WTC11 (cell line): Measurements from ENCODE around the gene TTL. TPM values are rescaled to one million over a fixed set of nuclear protein-coding genes. Genes with fewer than 3 reads are reported as not detected.
A peak's percentile ranks its signal among the peaks of the same experiment; 100 is the strongest.

ENCODE experiments used
- ESRRA ChIP-seq: sonication (generic); formaldehyde crosslinking; IDR thresholded peaks from 2 replicates; pipeline ENCODE4 v1.8.1; 2022; ENCODE audit warnings: mild to moderate bottlenecking, missing genetic modification reagents, borderline replicate concordance
- ETV6 ChIP-seq: sonication (generic); formaldehyde crosslinking; IDR thresholded peaks from 2 replicates; pipeline ENCODE4 v1.8.1; 2022; ENCODE audit warnings: mild to moderate bottlenecking, missing genetic modification reagents
- FOXP1 ChIP-seq: sonication (generic); formaldehyde crosslinking; IDR thresholded peaks from 2 replicates; pipeline ENCODE4 v1.8.0; 2022; ENCODE audit warnings: missing genetic modification reagents, mild to moderate bottlenecking, moderate library complexity, borderline replicate concordance
- JUN ChIP-seq: sonication (generic); formaldehyde crosslinking; IDR thresholded peaks from 2 replicates; pipeline ENCODE4 v1.8.0; 2023; ENCODE audit warnings: mild to moderate bottlenecking, missing genetic modification reagents
- MXD4 ChIP-seq: fragments of 250-450 bp; sonication (Bioruptor Pico); IDR thresholded peaks from 2 replicates; pipeline ENCODE4 v1.8.0; 2021; ENCODE audit warnings: mild to moderate bottlenecking, moderate library complexity, borderline replicate concordance
- NR3C1 ChIP-seq: sonication (generic); formaldehyde crosslinking; conservative IDR thresholded peaks from 2 replicates; pipeline ENCODE4 v1.8.1; 2023; ENCODE audit warnings: low read depth, mild to moderate bottlenecking, missing genetic modification reagents
- RORB ChIP-seq: fragments of 250-450 bp; sonication (Bioruptor Pico); IDR thresholded peaks from 2 replicates; pipeline ENCODE4 v1.9.0; 2021; ENCODE audit warnings: mild to moderate bottlenecking
- SP1 ChIP-seq: sonication (generic); formaldehyde crosslinking; conservative IDR thresholded peaks from 2 replicates; pipeline ENCODE4 v1.8.1; 2022; ENCODE audit warnings: missing genetic modification reagents
- TEAD4 ChIP-seq: sonication (generic); formaldehyde crosslinking; IDR thresholded peaks from 2 replicates; pipeline ENCODE4 v1.8.0; 2022; ENCODE audit warnings: mild to moderate bottlenecking, missing genetic modification reagents
- ZBTB21 ChIP-seq: sonication (generic); formaldehyde crosslinking; IDR thresholded peaks from 2 replicates; pipeline ENCODE4 v1.8.1; 2023; ENCODE audit warnings: mild to moderate bottlenecking, missing genetic modification reagents, borderline replicate concordance
- ZNF219 ChIP-seq: sonication (generic); formaldehyde crosslinking; IDR thresholded peaks from 2 replicates; pipeline ENCODE4 v1.8.0; 2023; ENCODE audit warnings: missing genetic modification reagents, mild to moderate bottlenecking, borderline replicate concordance
- ZNF232 ChIP-seq: sonication (generic); formaldehyde crosslinking; IDR thresholded peaks from 2 replicates; pipeline ENCODE4 v1.8.0; 2022; ENCODE audit warnings: mild to moderate bottlenecking, missing genetic modification reagents
- ZNF263 ChIP-seq: sonication (generic); formaldehyde crosslinking; IDR thresholded peaks from 2 replicates; pipeline ENCODE4 v1.8.1; 2022; ENCODE audit warnings: low read depth, mild to moderate bottlenecking, moderate library complexity, missing genetic modification reagents
- ZNF317 ChIP-seq: sonication (generic); formaldehyde crosslinking; IDR thresholded peaks from 2 replicates; pipeline ENCODE4 v1.8.1; 2023; ENCODE audit warnings: low read depth, mild to moderate bottlenecking, moderate library complexity, missing genetic modification reagents, borderline replicate concordance
- ZNF671 ChIP-seq: fragments of 250-450 bp; sonication (Bioruptor Pico); IDR thresholded peaks from 2 replicates; pipeline ENCODE4 v1.8.0; 2021; ENCODE audit warnings: mild to moderate bottlenecking
- total RNA-seq: library from RNA; stranded (reverse); gene quantifications from 3 replicates; pipeline ENCODE4 v1.2.3, GENCODE V29; 2021
- TF ChIP-seq, protein P1 (sequence below): sonication (generic); formaldehyde crosslinking; IDR thresholded peaks from 2 replicates; pipeline ENCODE4 v1.8.1; 2023; ENCODE audit warnings: mild to moderate bottlenecking, missing genetic modification reagents, moderate library complexity
- TF ChIP-seq, protein P2 (sequence below): fragments of 250-450 bp; sonication (Bioruptor Pico); conservative IDR thresholded peaks from 2 replicates; pipeline ENCODE4 v1.9.0; 2021; ENCODE audit warnings: mild to moderate bottlenecking
- TF ChIP-seq, protein P3 (sequence below): sonication (generic); formaldehyde crosslinking; IDR thresholded peaks from 2 replicates; pipeline ENCODE4 v1.8.0; 2023; ENCODE audit warnings: mild to moderate bottlenecking, missing genetic modification reagents
- TF ChIP-seq, protein P4 (sequence below): sonication (generic); formaldehyde crosslinking; IDR thresholded peaks from 2 replicates; pipeline ENCODE4 v1.8.0; 2022; ENCODE audit warnings: mild to moderate bottlenecking, missing genetic modification reagents
- TF ChIP-seq, protein P5 (sequence below): sonication (generic); formaldehyde crosslinking; IDR thresholded peaks from 2 replicates; pipeline ENCODE4 v1.8.1; 2023; ENCODE audit warnings: mild to moderate bottlenecking, missing genetic modification reagents, moderate library complexity
- TF ChIP-seq, protein P6 (sequence below): fragments of 250-450 bp; sonication (Bioruptor Pico); IDR thresholded peaks from 2 replicates; pipeline ENCODE4 v1.9.0; 2021; ENCODE audit warnings: mild to moderate bottlenecking
- TF ChIP-seq, protein P7 (sequence below): sonication (generic); formaldehyde crosslinking; IDR thresholded peaks from 2 replicates; pipeline ENCODE4 v1.8.1; 2023; ENCODE audit warnings: mild to moderate bottlenecking, missing genetic modification reagents
- TF ChIP-seq, protein P8 (sequence below): sonication (generic); formaldehyde crosslinking; IDR thresholded peaks from 2 replicates; pipeline ENCODE4 v1.8.0; 2022; ENCODE audit warnings: mild to moderate bottlenecking, missing genetic modification reagents

Gene TTL
- total RNA-seq, 1 experiment from 2014 or later, result 44.2 TPM

DNA sequence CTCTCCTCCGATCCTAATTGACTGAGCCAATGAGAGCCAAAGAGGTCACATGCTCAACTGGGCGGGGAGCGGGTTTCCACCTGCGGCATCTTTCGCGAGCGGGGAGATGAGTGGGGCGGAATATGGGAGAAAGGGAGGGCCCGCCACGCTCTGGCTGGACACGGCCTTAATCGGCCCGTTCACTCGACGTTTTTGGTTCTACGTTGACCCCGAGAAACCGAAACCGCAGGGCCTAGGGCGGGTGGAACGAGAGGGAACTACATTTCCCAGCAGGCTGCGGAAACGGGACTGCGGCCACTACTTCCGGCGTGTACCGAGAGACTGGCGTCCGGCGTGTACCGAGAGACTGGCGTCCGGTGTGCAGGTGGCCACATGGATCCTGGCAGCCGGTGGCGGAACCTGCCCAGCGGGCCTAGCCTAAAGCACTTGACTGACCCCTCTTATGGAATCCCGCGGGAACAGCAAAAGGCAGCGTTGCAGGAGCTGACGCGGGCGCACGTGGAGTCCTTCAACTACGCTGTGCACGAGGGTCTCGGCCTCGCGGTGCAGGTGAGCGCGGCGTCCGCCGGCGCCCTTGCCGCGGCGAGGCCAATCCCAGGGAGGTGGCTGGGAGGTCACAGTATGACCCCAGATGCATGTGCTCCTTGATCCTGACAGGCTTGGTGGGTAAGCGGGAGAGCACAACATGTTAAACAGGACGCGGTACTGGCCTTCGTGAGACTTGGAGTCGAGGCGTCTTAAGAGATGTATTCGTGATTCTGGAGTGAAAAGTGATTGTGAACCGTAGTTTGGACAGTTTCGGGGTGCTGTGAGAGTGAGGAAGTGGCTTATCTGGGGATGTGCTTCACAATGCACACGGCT lies 60.4 kb downstream of the TTL start, which contains the start of gene POLR1B (continued):
- TF ChIP-seq, protein P1, sequence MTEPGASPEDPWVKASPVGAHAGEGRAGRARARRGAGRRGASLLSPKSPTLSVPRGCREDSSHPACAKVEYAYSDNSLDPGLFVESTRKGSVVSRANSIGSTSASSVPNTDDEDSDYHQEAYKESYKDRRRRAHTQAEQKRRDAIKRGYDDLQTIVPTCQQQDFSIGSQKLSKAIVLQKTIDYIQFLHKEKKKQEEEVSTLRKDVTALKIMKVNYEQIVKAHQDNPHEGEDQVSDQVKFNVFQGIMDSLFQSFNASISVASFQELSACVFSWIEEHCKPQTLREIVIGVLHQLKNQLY, result no peak
- TF ChIP-seq, protein P2, sequence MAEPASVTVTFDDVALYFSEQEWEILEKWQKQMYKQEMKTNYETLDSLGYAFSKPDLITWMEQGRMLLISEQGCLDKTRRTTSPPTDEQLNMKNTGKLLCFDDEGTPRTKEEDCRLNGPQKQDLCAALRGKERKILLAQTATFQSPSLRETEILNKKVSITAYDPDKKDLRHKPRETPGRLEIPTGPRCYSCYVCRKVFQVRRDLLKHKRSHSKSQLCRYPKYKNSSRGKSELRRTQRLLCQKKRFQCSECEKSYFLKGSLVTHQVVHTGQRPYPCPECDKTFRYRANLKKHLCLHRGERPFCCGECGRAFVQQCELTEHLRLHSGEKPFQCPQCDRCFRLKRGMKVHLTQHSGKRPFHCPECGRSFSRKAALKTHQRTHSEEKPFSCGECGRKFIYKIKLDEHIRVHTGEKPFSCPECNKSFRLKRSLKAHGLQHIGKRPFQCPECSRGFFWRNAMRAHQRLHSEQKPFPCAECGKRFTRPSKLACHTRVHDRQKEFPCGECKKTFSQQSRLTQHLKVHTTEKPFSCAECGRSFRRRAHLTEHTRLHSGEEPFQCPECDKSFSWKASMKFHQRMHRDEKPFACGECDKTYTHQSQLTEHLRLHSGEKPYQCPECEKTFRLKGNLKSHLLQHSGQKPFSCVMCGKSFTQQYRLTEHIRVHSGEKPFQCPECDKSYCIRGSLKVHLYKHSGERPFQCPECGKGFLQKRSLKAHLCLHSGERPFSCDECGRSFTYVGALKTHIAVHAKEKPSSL, result no peak
- TF ChIP-seq, protein P3, sequence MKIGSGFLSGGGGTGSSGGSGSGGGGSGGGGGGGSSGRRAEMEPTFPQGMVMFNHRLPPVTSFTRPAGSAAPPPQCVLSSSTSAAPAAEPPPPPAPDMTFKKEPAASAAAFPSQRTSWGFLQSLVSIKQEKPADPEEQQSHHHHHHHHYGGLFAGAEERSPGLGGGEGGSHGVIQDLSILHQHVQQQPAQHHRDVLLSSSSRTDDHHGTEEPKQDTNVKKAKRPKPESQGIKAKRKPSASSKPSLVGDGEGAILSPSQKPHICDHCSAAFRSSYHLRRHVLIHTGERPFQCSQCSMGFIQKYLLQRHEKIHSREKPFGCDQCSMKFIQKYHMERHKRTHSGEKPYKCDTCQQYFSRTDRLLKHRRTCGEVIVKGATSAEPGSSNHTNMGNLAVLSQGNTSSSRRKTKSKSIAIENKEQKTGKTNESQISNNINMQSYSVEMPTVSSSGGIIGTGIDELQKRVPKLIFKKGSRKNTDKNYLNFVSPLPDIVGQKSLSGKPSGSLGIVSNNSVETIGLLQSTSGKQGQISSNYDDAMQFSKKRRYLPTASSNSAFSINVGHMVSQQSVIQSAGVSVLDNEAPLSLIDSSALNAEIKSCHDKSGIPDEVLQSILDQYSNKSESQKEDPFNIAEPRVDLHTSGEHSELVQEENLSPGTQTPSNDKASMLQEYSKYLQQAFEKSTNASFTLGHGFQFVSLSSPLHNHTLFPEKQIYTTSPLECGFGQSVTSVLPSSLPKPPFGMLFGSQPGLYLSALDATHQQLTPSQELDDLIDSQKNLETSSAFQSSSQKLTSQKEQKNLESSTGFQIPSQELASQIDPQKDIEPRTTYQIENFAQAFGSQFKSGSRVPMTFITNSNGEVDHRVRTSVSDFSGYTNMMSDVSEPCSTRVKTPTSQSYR (CRISPR knock-in tag), result peak; percentile 85; the same call in 1 of the 2 replicates
- TF ChIP-seq, protein P4, sequence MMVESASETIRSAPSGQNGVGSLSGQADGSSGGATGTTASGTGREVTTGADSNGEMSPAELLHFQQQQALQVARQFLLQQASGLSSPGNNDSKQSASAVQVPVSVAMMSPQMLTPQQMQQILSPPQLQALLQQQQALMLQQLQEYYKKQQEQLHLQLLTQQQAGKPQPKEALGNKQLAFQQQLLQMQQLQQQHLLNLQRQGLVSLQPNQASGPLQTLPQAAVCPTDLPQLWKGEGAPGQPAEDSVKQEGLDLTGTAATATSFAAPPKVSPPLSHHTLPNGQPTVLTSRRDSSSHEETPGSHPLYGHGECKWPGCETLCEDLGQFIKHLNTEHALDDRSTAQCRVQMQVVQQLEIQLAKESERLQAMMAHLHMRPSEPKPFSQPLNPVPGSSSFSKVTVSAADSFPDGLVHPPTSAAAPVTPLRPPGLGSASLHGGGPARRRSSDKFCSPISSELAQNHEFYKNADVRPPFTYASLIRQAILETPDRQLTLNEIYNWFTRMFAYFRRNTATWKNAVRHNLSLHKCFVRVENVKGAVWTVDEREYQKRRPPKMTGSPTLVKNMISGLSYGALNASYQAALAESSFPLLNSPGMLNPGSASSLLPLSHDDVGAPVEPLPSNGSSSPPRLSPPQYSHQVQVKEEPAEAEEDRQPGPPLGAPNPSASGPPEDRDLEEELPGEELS, result peak; percentile 91
- TF ChIP-seq RORB (CRISPR knock-in tag), result no peak
- no peak for TF ChIP-seq MXD4 (CRISPR knock-in tag)
- peak; percentile 89; the same call in 1 of the 2 replicates for TF ChIP-seq ZNF232
- peak; percentile 87 for TF ChIP-seq ZNF219
- TF ChIP-seq, protein P5, sequence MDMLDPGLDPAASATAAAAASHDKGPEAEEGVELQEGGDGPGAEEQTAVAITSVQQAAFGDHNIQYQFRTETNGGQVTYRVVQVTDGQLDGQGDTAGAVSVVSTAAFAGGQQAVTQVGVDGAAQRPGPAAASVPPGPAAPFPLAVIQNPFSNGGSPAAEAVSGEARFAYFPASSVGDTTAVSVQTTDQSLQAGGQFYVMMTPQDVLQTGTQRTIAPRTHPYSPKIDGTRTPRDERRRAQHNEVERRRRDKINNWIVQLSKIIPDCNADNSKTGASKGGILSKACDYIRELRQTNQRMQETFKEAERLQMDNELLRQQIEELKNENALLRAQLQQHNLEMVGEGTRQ (CRISPR knock-in tag), result peak; percentile 91
- no peak for TF ChIP-seq ZNF671 (CRISPR knock-in tag)
- TF ChIP-seq ESRRA (CRISPR knock-in tag), result peak; percentile 94
- TF ChIP-seq, protein P6, sequence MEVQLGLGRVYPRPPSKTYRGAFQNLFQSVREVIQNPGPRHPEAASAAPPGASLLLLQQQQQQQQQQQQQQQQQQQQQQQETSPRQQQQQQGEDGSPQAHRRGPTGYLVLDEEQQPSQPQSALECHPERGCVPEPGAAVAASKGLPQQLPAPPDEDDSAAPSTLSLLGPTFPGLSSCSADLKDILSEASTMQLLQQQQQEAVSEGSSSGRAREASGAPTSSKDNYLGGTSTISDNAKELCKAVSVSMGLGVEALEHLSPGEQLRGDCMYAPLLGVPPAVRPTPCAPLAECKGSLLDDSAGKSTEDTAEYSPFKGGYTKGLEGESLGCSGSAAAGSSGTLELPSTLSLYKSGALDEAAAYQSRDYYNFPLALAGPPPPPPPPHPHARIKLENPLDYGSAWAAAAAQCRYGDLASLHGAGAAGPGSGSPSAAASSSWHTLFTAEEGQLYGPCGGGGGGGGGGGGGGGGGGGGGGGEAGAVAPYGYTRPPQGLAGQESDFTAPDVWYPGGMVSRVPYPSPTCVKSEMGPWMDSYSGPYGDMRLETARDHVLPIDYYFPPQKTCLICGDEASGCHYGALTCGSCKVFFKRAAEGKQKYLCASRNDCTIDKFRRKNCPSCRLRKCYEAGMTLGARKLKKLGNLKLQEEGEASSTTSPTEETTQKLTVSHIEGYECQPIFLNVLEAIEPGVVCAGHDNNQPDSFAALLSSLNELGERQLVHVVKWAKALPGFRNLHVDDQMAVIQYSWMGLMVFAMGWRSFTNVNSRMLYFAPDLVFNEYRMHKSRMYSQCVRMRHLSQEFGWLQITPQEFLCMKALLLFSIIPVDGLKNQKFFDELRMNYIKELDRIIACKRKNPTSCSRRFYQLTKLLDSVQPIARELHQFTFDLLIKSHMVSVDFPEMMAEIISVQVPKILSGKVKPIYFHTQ (CRISPR knock-in tag), result no peak
- TF ChIP-seq NR3C1 (CRISPR knock-in tag), result no peak
- TF ChIP-seq, protein P7, sequence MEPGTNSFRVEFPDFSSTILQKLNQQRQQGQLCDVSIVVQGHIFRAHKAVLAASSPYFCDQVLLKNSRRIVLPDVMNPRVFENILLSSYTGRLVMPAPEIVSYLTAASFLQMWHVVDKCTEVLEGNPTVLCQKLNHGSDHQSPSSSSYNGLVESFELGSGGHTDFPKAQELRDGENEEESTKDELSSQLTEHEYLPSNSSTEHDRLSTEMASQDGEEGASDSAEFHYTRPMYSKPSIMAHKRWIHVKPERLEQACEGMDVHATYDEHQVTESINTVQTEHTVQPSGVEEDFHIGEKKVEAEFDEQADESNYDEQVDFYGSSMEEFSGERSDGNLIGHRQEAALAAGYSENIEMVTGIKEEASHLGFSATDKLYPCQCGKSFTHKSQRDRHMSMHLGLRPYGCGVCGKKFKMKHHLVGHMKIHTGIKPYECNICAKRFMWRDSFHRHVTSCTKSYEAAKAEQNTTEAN, result no peak; the same call in 1 of the 2 replicates
- peak; percentile 86; the same call in 1 of the 2 replicates for TF ChIP-seq ETV6 (CRISPR knock-in tag)
- TF ChIP-seq ZNF263, result no peak
- TF ChIP-seq TEAD4, result peak; percentile 91
- peak; percentile 94; the same call in 1 of the 2 replicates for TF ChIP-seq JUN (CRISPR knock-in tag)
- peak; percentile 36 for TF ChIP-seq SP1 (CRISPR knock-in tag)
- TF ChIP-seq, protein P8, sequence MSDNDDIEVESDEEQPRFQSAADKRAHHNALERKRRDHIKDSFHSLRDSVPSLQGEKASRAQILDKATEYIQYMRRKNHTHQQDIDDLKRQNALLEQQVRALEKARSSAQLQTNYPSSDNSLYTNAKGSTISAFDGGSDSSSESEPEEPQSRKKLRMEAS, result peak; percentile 99
- 0 out of 2 replicates have a peak, but pooled peaks have one; percentile 13 for TF ChIP-seq ZNF317 (CRISPR knock-in tag)
- TF ChIP-seq FOXP1, result peak; percentile 94
- TF ChIP-seq ZBTB21 (CRISPR knock-in tag), result peak; percentile 51; the same call in 1 of the 2 replicates
